Sigmoid colon (tissue), 4 donors: ENCODE measurements around the gene HTR6.

Source experiments
- CTCF ChIP-seq, 4 experiments: fragments of 450-650 bp in 3 of 4; fragments of 200-600 bp in 1 of 4; IDR thresholded peaks; one replicate each; pipeline ENCODE4 v1.5.1; 2016 to 2019; ENCODE audit warnings: antibody characterized with exemption in 4 of 4, mild to moderate bottlenecking in 3 of 4, moderate library complexity in 2 of 4
- EP300 ChIP-seq, 4 donors: sonication (generic); formaldehyde crosslinking; IDR thresholded peaks; one replicate each; pipeline ENCODE4 v1.6.1; 2017; ENCODE audit warnings: antibody characterized with exemption in 4 of 4
- POLR2A ChIP-seq, 2 donors: fragments of 450-650 bp; IDR thresholded peaks; one replicate each; pipeline ENCODE4 v1.6.1; 2016; ENCODE audit warnings: antibody characterized with exemption in 2 of 2, mild to moderate bottlenecking in 2 of 2, moderate library complexity in 2 of 2
- POLR2AphosphoS5 ChIP-seq, 4 donors: sonication (generic); formaldehyde crosslinking; IDR thresholded peaks; one replicate each; pipeline ENCODE4 v1.6.1; 2017; ENCODE audit warnings: antibody characterized with exemption in 4 of 4

GRCh38 chr1:19656780-19657466 is 7.8 kb upstream of the HTR6 start:
- TF ChIP-seq CTCF (IDR thresholded peaks at IDR 0.05) (no peak), POLR2A (IDR thresholded peaks at IDR 0.05) (no peak), POLR2AphosphoS5 (IDR thresholded peaks at IDR 0.05) (no peak), EP300 (IDR thresholded peaks at IDR 0.05) (no peak)
